Kidney epithelial cell (primary cell): ENCODE data around the gene LIAS. TPM values are rescaled to one million over a fixed set of nuclear protein-coding genes. Genes with fewer than 3 reads are reported as not detected.

Experiments
- DNase-seq: peaks from one replicate; pipeline ENCODE4 v3.0.0-alpha.2; 2010; ENCODE audit warnings: low read depth
- H3K27me3 ChIP-seq: 2 replicates; pipeline ENCODE4 v1.6.0; 2011; ENCODE audit warnings: low read length; ENCODE audit not compliant: control insufficient read depth, insufficient read depth
- H3K36me3 ChIP-seq: 2 replicates; pipeline ENCODE4 v1.5.1; 2011; ENCODE audit warnings: low read length; ENCODE audit not compliant: control insufficient read depth, insufficient read depth
- H3K4me3 ChIP-seq: 2 replicates; pipeline ENCODE4 v1.5.1; 2011; ENCODE audit warnings: low read depth, mild to moderate bottlenecking, control low read depth, low read length
- total RNA-seq: library from RNA; depleted of rRNA; stranded (reverse); fragments of >200 nt; gene quantifications from 2 replicates; pipeline ENCODE4 v1.2.3, GENCODE V29; 2015
- TF ChIP-seq, protein P1 (sequence below): IDR thresholded peaks from 2 replicates; pipeline ENCODE4 v1.5.1; 2011; ENCODE audit warnings: mild to moderate bottlenecking, moderate library complexity, low read length, control low read depth, inconsistent platforms; ENCODE audit not compliant: insufficient read depth, poor library complexity, severe bottlenecking

The LIAS gene
- total RNA-seq, 1 donor from 2014 or later, result 15.4 TPM

DNA sequence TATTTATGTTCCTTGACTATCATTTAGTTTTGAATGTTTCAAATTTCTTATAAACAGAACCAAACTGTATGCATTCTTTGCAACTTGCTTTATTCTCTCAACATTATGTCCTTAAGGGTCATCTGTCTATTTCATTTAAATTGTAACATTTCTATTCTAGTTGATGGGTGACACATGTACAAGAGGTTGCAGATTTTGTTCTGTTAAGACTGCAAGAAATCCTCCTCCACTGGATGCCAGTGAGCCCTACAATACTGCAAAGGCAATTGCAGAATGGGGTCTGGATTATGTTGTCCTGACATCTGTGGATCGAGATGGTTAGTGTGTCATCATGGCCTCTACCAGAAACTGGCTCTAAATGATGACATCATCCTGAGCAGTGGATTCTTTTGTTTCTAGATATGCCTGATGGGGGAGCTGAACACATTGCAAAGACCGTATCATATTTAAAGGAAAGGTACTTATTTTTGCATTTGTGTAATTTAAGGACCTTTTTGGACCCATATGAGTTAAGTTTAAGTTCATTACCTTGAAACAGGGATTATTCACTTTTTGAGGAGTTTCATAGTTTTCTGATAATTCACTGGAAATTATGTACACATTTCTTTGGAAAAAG is 6.1 kb downstream of the LIAS start:
- H3K27me3 ChIP-seq, result no peaks in the 10 kb centered on the region
- H3K36me3 ChIP-seq, result no peaks in the 10 kb centered on the region
- no peak for DNase-seq
- no peak overlapping the region for H3K4me3 ChIP-seq
- TF ChIP-seq, protein P1, sequence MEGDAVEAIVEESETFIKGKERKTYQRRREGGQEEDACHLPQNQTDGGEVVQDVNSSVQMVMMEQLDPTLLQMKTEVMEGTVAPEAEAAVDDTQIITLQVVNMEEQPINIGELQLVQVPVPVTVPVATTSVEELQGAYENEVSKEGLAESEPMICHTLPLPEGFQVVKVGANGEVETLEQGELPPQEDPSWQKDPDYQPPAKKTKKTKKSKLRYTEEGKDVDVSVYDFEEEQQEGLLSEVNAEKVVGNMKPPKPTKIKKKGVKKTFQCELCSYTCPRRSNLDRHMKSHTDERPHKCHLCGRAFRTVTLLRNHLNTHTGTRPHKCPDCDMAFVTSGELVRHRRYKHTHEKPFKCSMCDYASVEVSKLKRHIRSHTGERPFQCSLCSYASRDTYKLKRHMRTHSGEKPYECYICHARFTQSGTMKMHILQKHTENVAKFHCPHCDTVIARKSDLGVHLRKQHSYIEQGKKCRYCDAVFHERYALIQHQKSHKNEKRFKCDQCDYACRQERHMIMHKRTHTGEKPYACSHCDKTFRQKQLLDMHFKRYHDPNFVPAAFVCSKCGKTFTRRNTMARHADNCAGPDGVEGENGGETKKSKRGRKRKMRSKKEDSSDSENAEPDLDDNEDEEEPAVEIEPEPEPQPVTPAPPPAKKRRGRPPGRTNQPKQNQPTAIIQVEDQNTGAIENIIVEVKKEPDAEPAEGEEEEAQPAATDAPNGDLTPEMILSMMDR, result peak; percentile 10

GRCh38 chr4:39466747-39467146 is 7.9 kb downstream of the LIAS start:
- DNase-seq, result no peak
- Histone ChIP-seq H3K27me3 (no peaks in the 10 kb centered on the region), H3K36me3 (no peaks in the 10 kb centered on the region), H3K4me3 (no peak overlapping the region)
- TF ChIP-seq, protein P1, result no peak

DNA sequence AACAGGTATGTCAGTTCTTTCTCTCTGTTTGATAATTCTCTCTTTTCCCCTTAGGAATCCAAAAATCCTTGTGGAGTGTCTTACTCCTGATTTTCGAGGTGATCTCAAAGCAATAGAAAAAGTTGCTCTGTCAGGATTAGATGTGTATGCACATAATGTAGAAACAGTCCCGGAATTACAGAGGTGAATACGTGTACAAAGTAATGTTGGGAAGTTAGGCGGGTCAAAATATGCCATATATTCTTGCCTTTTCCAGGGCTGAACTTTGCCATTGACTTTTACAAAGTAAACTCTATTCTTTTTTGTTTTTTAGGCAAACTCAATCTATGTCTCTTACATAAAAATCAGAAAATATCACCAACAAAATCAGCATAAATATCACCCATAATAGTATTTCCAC is 8.6 kb downstream of the LIAS start:
- no peak for DNase-seq
- TF ChIP-seq, protein P1, result no peak
- no peaks in the 10 kb centered on the region for H3K27me3 ChIP-seq
- H3K4me3 ChIP-seq, result no peak overlapping the region
- H3K36me3 ChIP-seq, result no peaks in the 10 kb centered on the region

DNA sequence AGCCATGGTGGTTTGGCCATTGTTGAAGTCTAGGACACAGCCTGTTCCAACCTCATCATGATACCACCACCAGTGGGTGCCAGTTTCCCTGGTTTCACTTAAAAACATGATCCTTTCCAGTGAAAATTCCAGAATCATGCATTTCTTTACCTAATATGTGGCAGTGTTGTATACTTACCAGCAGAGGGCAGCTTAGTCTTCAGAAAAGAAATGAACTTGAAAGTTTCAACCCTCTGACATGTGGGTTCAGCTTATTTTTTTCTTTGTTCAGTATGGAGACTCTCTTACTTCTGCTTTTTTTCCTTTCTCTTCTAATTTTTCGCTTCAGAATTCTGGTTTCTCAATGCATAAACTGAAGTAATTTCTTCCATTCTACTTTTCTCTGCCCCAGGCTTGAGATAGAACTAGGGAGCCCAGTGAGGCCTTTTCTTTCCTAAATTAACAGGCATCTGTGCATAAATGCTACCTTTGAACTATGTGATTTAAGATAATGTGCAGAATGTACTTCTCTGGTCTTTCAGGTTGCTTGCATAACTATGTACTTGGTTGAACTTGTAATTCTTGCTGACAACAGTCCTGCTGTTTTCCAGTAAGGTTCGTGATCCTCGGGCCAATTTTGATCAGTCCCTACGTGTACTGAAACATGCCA is 10.7 kb downstream of the LIAS start:
- Histone ChIP-seq H3K27me3 (no peaks in the 10 kb centered on the region), H3K36me3 (no peaks in the 10 kb centered on the region), H3K4me3 (no peak overlapping the region)
- DNase-seq, result no peak
- TF ChIP-seq, protein P1, result peak; percentile 82

DNA sequence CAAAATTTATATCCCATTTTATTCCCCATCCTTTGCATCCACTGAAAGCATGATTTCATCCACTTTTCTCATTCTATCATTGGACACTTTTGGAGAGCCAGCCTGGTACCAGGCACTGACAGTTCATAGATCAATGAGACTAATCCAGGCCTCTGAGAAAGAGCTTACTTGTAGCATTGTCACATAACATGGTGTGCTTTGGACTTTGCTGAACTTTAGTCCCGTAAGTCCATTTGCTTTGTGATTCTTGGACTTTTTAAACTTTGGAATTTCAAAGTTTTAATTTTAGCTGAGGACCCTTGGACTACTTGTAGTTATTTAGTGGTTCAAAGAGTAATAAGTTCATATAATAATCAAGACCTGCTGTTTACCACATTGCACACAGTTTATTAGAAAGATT is 11.5 kb downstream of the LIAS start:
- TF ChIP-seq, protein P1, result no peak
- Histone ChIP-seq H3K4me3 (no peak overlapping the region), H3K36me3 (no peaks in the 10 kb centered on the region), H3K27me3 (no peaks in the 10 kb centered on the region)
- no peak for DNase-seq

DNA sequence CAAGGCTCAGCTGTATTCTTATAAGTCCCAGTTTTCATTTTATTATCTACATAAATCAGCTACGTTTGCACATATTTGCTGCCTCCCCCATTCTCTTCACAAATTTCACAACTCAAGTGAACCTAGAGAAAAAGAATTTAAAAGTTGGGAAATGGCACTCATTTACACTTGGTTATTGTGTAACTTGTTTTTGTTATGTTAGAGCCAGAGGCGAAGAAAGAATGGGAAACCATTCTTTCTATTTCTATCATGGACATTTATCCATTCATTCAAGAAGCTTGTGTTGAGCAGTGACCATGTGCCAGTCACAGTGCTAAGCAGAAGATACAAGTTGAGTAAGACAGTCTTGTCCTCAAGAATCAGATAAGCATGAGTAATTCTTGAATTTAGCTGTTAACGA is 13.5 kb downstream of the LIAS start:
- TF ChIP-seq, protein P1, result no peak
- H3K27me3 ChIP-seq, result no peaks in the 10 kb centered on the region
- no peaks in the 10 kb centered on the region for H3K36me3 ChIP-seq
- no peak overlapping the region for H3K4me3 ChIP-seq
- no peak for DNase-seq
